ENCODE data around the gene PCCB. TPM values are rescaled to one million over a fixed set of nuclear protein-coding genes. Genes with fewer than 3 reads are reported as not detected.
A peak's percentile ranks its signal among the peaks of the same experiment; 100 is the strongest.
"Not testable (repeated sequence)": the region's sequence is repeated elsewhere in the genome, so short reads cannot be mapped to it uniquely, and the experiment has no call there.

The PCCB gene
- total RNA-seq, 4 donors from 2014 or later, result 31.2 to 95.8 (median 60.3) TPM

GRCh38 chr3:136350557-136350956 lies 100.4 kb downstream of the PCCB start:
- 83 to 95% methylated on average over 2 of the region's 2 CpGs for WGBS, 2 donors
- Histone ChIP-seq H3K4me3 (replicated peaks in 1 of 3) (no peak overlapping the region), H3K4me1 (no peaks in the 10 kb centered on the region), H3K36me3 (no peaks in the 10 kb centered on the region), H3K9me3 (no peaks in the 10 kb centered on the region), H3K27me3 (no peaks in the 10 kb centered on the region), H3K27ac (no peak overlapping the region)
- TF ChIP-seq, protein P1, sequence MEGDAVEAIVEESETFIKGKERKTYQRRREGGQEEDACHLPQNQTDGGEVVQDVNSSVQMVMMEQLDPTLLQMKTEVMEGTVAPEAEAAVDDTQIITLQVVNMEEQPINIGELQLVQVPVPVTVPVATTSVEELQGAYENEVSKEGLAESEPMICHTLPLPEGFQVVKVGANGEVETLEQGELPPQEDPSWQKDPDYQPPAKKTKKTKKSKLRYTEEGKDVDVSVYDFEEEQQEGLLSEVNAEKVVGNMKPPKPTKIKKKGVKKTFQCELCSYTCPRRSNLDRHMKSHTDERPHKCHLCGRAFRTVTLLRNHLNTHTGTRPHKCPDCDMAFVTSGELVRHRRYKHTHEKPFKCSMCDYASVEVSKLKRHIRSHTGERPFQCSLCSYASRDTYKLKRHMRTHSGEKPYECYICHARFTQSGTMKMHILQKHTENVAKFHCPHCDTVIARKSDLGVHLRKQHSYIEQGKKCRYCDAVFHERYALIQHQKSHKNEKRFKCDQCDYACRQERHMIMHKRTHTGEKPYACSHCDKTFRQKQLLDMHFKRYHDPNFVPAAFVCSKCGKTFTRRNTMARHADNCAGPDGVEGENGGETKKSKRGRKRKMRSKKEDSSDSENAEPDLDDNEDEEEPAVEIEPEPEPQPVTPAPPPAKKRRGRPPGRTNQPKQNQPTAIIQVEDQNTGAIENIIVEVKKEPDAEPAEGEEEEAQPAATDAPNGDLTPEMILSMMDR (IDR thresholded peaks at IDR 0.05), result no peak
- TF ChIP-seq POLR2A (IDR thresholded peaks at IDR 0.05), result no peak
- DNase-seq, result no peak
- intact Hi-C loops (cut with DNase I), result no loop called here

DNA sequence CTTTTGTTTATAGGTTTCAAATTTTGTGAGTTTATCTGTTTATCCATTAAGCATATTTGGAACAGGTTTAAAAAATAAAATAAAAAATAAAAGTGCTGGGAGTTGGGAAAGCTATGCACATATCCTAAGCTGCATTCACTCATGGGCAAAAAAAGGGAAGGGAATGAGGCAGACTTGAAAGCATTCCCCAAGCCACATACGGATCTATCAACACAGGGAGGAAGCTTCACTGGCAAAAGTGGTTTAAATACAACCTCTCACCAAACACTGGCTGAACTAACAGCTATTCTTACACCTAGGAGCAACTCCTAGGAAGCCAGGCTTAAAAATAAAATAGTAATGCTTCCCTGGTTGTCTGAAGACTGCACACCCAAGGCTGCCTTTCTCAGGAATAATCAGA lies 101.2 kb downstream of the PCCB start:
- 91% methylated on average over 1 of the region's 1 CpG for WGBS, 2 donors
- DNase-seq, result no peak
- TF ChIP-seq, protein P1 (IDR thresholded peaks at IDR 0.05), result no peak
- TF ChIP-seq POLR2A (IDR thresholded peaks at IDR 0.05), result no peak
- Histone ChIP-seq H3K27me3 (no peaks in the 10 kb centered on the region), H3K36me3 (no peaks in the 10 kb centered on the region), H3K27ac (no peak overlapping the region), H3K9me3 (no peaks in the 10 kb centered on the region), H3K4me3 (replicated peaks in 1 of 3) (no peak overlapping the region), H3K4me1 (no peaks in the 10 kb centered on the region)
- intact Hi-C loops (cut with DNase I), result no loop called here

DNA sequence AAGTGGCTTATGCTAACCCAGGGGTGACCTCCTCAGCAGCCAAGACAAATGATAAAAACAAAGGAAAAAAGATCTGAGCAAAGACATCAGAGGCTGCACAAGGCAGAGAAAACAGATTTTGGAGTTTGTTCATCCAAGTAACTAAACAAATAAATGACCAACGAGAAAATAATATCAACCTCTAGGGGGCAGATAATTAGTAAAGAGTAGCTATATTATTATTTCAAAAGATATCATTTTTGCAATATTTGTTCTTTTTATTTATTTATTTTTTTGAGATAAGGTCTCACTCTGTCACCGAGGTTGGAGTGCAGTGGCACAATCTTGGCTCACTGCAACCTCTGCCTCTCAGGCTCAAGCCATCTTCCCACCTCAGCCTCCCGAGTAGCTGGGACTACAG lies 101.8 kb downstream of the PCCB start:
- intact Hi-C loops (cut with DNase I), result no loop called here
- H3K36me3 ChIP-seq, result no peaks in the 10 kb centered on the region
- H3K4me3 ChIP-seq (replicated peaks in 1 of 3), result no peak overlapping the region
- no peak overlapping the region for H3K27ac ChIP-seq
- 74 to 77% methylated on average over 3 of the region's 3 CpGs for WGBS, 2 donors
- H3K9me3 ChIP-seq, result no peaks in the 10 kb centered on the region
- TF ChIP-seq, protein P1 (IDR thresholded peaks at IDR 0.05), result peak in 2 of 6 experiments; percentile 11 to 26
- no peak for TF ChIP-seq POLR2A (IDR thresholded peaks at IDR 0.05)
- no peak for DNase-seq
- H3K27me3 ChIP-seq, result no peaks in the 10 kb centered on the region
- H3K4me1 ChIP-seq, result no peaks in the 10 kb centered on the region

- TF ChIP-seq, protein P1 (IDR thresholded peaks at IDR 0.05), result no peak
- intact Hi-C loops (cut with DNase I), result no loop called here
- no peaks in the 10 kb centered on the region for H3K9me3 ChIP-seq
- 86 to 89% methylated on average over 2 of the region's 2 CpGs for WGBS, 2 donors
- H3K4me3 ChIP-seq (replicated peaks in 1 of 3), result no peak overlapping the region
- H3K27me3 ChIP-seq, result no peaks in the 10 kb centered on the region
- H3K36me3 ChIP-seq, result no peaks in the 10 kb centered on the region
- no peak overlapping the region for H3K27ac ChIP-seq
- DNase-seq, result no peak
- H3K4me1 ChIP-seq, result no peaks in the 10 kb centered on the region
Observed at GRCh38 chr3:136353461-136353860, 103.3 kb downstream of the PCCB start.

- H3K27me3 ChIP-seq, result no peaks in the 10 kb centered on the region
- no peak for TF ChIP-seq POLR2A (IDR thresholded peaks at IDR 0.05)
- TF ChIP-seq, protein P1 (IDR thresholded peaks at IDR 0.05), result no peak
- no peaks in the 10 kb centered on the region for H3K36me3 ChIP-seq
- intact Hi-C loops (cut with DNase I), result no loop called here
- no peak overlapping the region for H3K4me3 ChIP-seq (replicated peaks in 1 of 3)
- no peak overlapping the region for H3K27ac ChIP-seq
- no peaks in the 10 kb centered on the region for H3K9me3 ChIP-seq
- DNase-seq, result no peak
- no peaks in the 10 kb centered on the region for H3K4me1 ChIP-seq
Observed at GRCh38 chr3:136366289-136366688, 116.1 kb downstream of the PCCB start.

GRCh38 chr3:136375800-136376199 lies 125.7 kb downstream of the PCCB start:
- H3K27ac ChIP-seq; DNase-seq; intact Hi-C loops (cut with DNase I); H3K27me3 ChIP-seq; H3K9me3 ChIP-seq; H3K4me1 ChIP-seq; H3K4me3 ChIP-seq (replicated peaks in 1 of 3); H3K36me3 ChIP-seq: not testable (repeated sequence)
- 98 to 99% methylated on average over 5 of the region's 5 CpGs for WGBS, 2 donors

Measured in thyroid gland (tissue), 4 donors.